Heart left ventricle (tissue), 16 donors: ENCODE results near the gene OR2L3. TPM values are rescaled to one million over a fixed set of nuclear protein-coding genes. Genes with fewer than 3 reads are reported as not detected.

Experiments used
- ATAC-seq, 4 donors: fragments of 200-7000 bp; cut with Tn5 transposase; one replicate each; pipeline ENCODE4 v1.9.1; 2020 to 2022; ENCODE audit warnings: moderate library complexity in 4 of 4, mild to moderate bottlenecking in 3 of 4, moderate number of reproducible peaks in 1 of 4
- DNase-seq, 5 donors: peaks; one replicate each; pipeline ENCODE4 v3.0.0-alpha.2; 2020
- H3K27ac ChIP-seq, 12 donors: fragments of 200-600 bp; sonication (generic) in 4 of 12; one replicate each; pipeline versions ENCODE4 v1.5.0 to v1.8.0; 2016 to 2022; ENCODE audit warnings: mild to moderate bottlenecking in 2 of 12
- H3K27me3 ChIP-seq, 9 donors: fragments of 200-600 bp; sonication (generic) in 2 of 9; one replicate each; pipeline versions ENCODE4 v1.5.1 to v1.8.0; 2016 to 2022; ENCODE audit warnings: mild to moderate bottlenecking in 3 of 9
- H3K36me3 ChIP-seq, 9 donors: fragments of 200-600 bp; sonication (generic) in 2 of 9; one replicate each; pipeline versions ENCODE4 v1.5.0 to v1.8.0; 2018 to 2022; ENCODE audit warnings: mild to moderate bottlenecking in 2 of 9
- H3K4me1 ChIP-seq, 12 donors: fragments of 200-600 bp; sonication (generic) in 4 of 12; one replicate each; pipeline versions ENCODE4 v1.5.0 to v1.8.0; 2016 to 2022; ENCODE audit warnings: mild to moderate bottlenecking in 3 of 12
- H3K4me3 ChIP-seq, 12 donors: fragments of 200-600 bp; sonication (generic) in 4 of 12; one replicate each; pipeline versions ENCODE4 v1.5.0 to v1.8.0; 2017 to 2022; ENCODE audit warnings: mild to moderate bottlenecking in 9 of 12, moderate library complexity in 4 of 12
- H3K9me3 ChIP-seq, 12 donors: fragments of 200-600 bp; sonication (generic) in 4 of 12; one replicate each; pipeline versions ENCODE4 v1.5.0 to v1.8.0; 2016 to 2022; ENCODE audit warnings: mild to moderate bottlenecking in 1 of 12
- CTCF ChIP-seq, 12 donors: fragments of 200-600 bp; sonication (generic) in 4 of 12; IDR thresholded peaks; one replicate each; pipeline versions ENCODE4 v1.5.0 to v1.8.0; 2018 to 2022; ENCODE audit warnings: antibody characterized with exemption in 12 of 12, mild to moderate bottlenecking in 5 of 12
- POLR2A ChIP-seq, 2 donors: fragments of 450-650 bp; IDR thresholded peaks; one replicate each; pipeline ENCODE4 v1.6.1; 2017; ENCODE audit warnings: antibody characterized with exemption in 2 of 2, mild to moderate bottlenecking in 2 of 2, moderate library complexity in 2 of 2
- WGBS, 4 donors: extraction: QIAGEN DNeasy Blood & Tissue Kit in 2 of 4; methylation state at CpG; one replicate each; pipeline versions ENCODE4 v1.1.5 to v1.1.7; 2013 to 2018; 5-methylcytosine and 5-hydroxymethylcytosine counted together
- intact Hi-C, 10 donors: fragments of 100-400 bp; cut with DNase I; formaldehyde crosslinking; loops; one replicate each; pipeline versions ENCODE4 v1.11.1 to v1.14.2; 2022
- polyA plus RNA-seq, 2 donors: library from polyadenylated mRNA; stranded (reverse); fragments of 200-250 nt; gene quantifications; one replicate each; pipeline ENCODE4 v1.2.3, GENCODE V29; 2013
- total RNA-seq, 9 donors: library from RNA; depleted of rRNA in 2 of 9; stranded (reverse); fragments of >200 nt in 2 of 9; fragmentation: NEBNext Ultra II Directional in 3 of 9; extraction: Animal tissue kit (Norgen Biotek cat#: 25700) in 3 of 9; gene quantifications; one replicate each; pipeline versions ENCODE4 v1.1.0 to v1.2.4, GENCODE V29; 2016 to 2023
- donor health status: ischemic (EF 13 %, LVEDD 7.1; RV severe dilation, severe dysfunction).
- donor health status: healthy with polysubstance abuse.
- donor health status: DM: no; HTN: yes; CAD: no.
- donor health status: DM: no; HTN: no; CAD: no.
- donor health status: ischemic (EF 25% LVEDD 6.9; RV normal size, moderate dysfunction).
- donor health status: ischemic (EF 25% LVEDD 5.7; RV mildly dilated, moderate dysfunction).
- donor health status: healthy.
- donor health status: DM: yes; HTN: yes; CAD: no.
- donor health status: ischemic (EF 35%, LVEDD 5.7; RV mildly dilated, moderate dysfunction).
- donor health status: nonischemic (EF 11% LVEDD 7.7; RV severe dilation, severe dysfunction).
- donor health status: DM: yes; HTN: yes; CAD: no.
- donor health status: PGD.
- donor health status: ischemic (EF 29% LVEDD 5.4; RV normal size, mild dysfunction).
- donor health status: nonischemic (EF 23%, LVEDD 6.1; RV moderate dilation, normal function).

The OR2L3 gene
- total and polyA plus RNA-seq, 11 donors = not detected

- intact Hi-C loops = no loop called here
- Histone ChIP-seq H3K27ac (no peak overlapping the region), H3K9me3 (peaks cover 0 to 59% (median 20%) of the 10 kb centered on the region in 12 donors), H3K27me3 (no peaks in the 10 kb centered on the region), H3K36me3 (no peaks in the 10 kb centered on the region), H3K4me1 (no peaks in the 10 kb centered on the region), H3K4me3 (no peak overlapping the region)
- TF ChIP-seq POLR2A (IDR thresholded peaks at IDR 0.05) (no peak), CTCF (IDR thresholded peaks at IDR 0.05) (no peak)
- ATAC-seq (no peak), DNase-seq (no peak)
- 60 to 74% (median 70%) methylated on average over 5 of the region's 5 CpGs for WGBS, 4 donors
These were observed 64.5 kb downstream of the OR2L3 start for GRCh38 chr1:248111157-248111556.

Other genes starting within 250 kb of the OR2L3 start
- not detected for gene OR14A16, start 222.7 kb upstream of the OR2L3 start, total RNA-seq
- gene OR14A16, start 222.7 kb upstream of the OR2L3 start, polyA plus RNA-seq = not detected
- gene OR11L1, start 204.9 kb upstream of the OR2L3 start, total RNA-seq = not detected
- not detected for gene OR11L1, start 204.9 kb upstream of the OR2L3 start, polyA plus RNA-seq
- gene TRIM58, start 189.6 kb upstream of the OR2L3 start, total RNA-seq = 1 to 10 TPM in 2 of 9 donors, under 1 TPM in 6, not detected in 1; 0.15 to 9.6 (median 0.37) TPM
- under 1 TPM in 1 of 2 donors, not detected in 1; 0.11 TPM for gene TRIM58, start 189.6 kb upstream of the OR2L3 start, polyA plus RNA-seq
- 1 to 10 TPM in 1 of 9 donors, under 1 TPM in 1, not detected in 7; 0.91 to 1.7 TPM for gene OR2W3, start 151.2 kb upstream of the OR2L3 start, total RNA-seq
- not detected for gene OR2W3, start 151.2 kb upstream of the OR2L3 start, polyA plus RNA-seq
- not detected for gene OR2T8, start 126.6 kb upstream of the OR2L3 start, total RNA-seq
- gene OR2T8, start 126.6 kb upstream of the OR2L3 start, polyA plus RNA-seq = not detected
- gene OR2AJ1, start 121.9 kb upstream of the OR2L3 start, total RNA-seq = not detected
- not detected for gene OR2AJ1, start 121.9 kb upstream of the OR2L3 start, polyA plus RNA-seq
- gene OR2L8, start 98.0 kb upstream of the OR2L3 start, total RNA-seq = not detected
- not detected for gene OR2L8, start 98.0 kb upstream of the OR2L3 start, polyA plus RNA-seq
- under 1 TPM in 1 of 9 donors, not detected in 8; 0.25 TPM for gene OR2AK2, start 81.6 kb upstream of the OR2L3 start, total RNA-seq
- not detected for gene OR2AK2, start 81.6 kb upstream of the OR2L3 start, polyA plus RNA-seq
- gene OR2L5, start 33.2 kb upstream of the OR2L3 start, total RNA-seq = not detected
- not detected for gene OR2L5, start 33.2 kb upstream of the OR2L3 start, polyA plus RNA-seq
- under 1 TPM in 1 of 9 donors, not detected in 8; 0.07 TPM for gene OR2L2, start 16.8 kb upstream of the OR2L3 start, total RNA-seq
- gene OR2L2, start 16.8 kb upstream of the OR2L3 start, polyA plus RNA-seq = not detected
- not detected for gene OR2L13, start 48.3 kb downstream of the OR2L3 start, total RNA-seq
- not detected for gene OR2L13, start 48.3 kb downstream of the OR2L3 start, polyA plus RNA-seq
- gene OR2M5, start 98.3 kb downstream of the OR2L3 start, total RNA-seq = not detected
- not detected for gene OR2M5, start 98.3 kb downstream of the OR2L3 start, polyA plus RNA-seq
- not detected for gene OR2M2, start 128.0 kb downstream of the OR2L3 start, total RNA-seq
- gene OR2M2, start 128.0 kb downstream of the OR2L3 start, polyA plus RNA-seq = not detected
- gene OR2M3, start 150.4 kb downstream of the OR2L3 start, total RNA-seq = not detected
- not detected for gene OR2M3, start 150.4 kb downstream of the OR2L3 start, polyA plus RNA-seq
- not detected for gene OR2M4, start 184.6 kb downstream of the OR2L3 start, total RNA-seq
- not detected for gene OR2M4, start 184.6 kb downstream of the OR2L3 start, polyA plus RNA-seq
- not detected for gene OR2T33, start 231.1 kb downstream of the OR2L3 start, total RNA-seq
- gene OR2T33, start 231.1 kb downstream of the OR2L3 start, polyA plus RNA-seq = not detected